ENCODE measurements around the gene MEIOC. TPM values are rescaled to one million over a fixed set of nuclear protein-coding genes. Genes with fewer than 3 reads are reported as not detected.
"Not testable (repeated sequence)": the region's sequence is repeated elsewhere in the genome, so short reads cannot be mapped to it uniquely, and the experiment has no call there.

The MEIOC gene
- total RNA-seq, 1 donor: not detected

- TF ChIP-seq CTCF (IDR thresholded peaks at IDR 0.05; ENCODE audit: extremely low read depth, low read depth, low read length): no peak
- Histone ChIP-seq H3K27me3 (ENCODE audit: insufficient read depth, low read length) (no peaks in the 10 kb centered on the region), H3K9me3 (ENCODE audit: low read depth, low read length) (no peaks in the 10 kb centered on the region), H3K4me2 (ENCODE audit: insufficient read depth, low read length) (no peak overlapping the region), H3K4me3 (ENCODE audit: insufficient read depth, low read length) (no peak overlapping the region), H3K27ac (ENCODE audit: low read depth, low read length) (no peak overlapping the region), H3K4me1 (ENCODE audit: insufficient read depth, low read length) (peaks cover 11% of the 10 kb centered on the region), H3K36me3 (ENCODE audit: insufficient read depth, low read length) (no peaks in the 10 kb centered on the region), H2AFZ (ENCODE audit: low read length) (no peak overlapping the region), H4K20me1 (ENCODE audit: insufficient read depth, low read length) (no peaks in the 10 kb centered on the region), H3K79me2 (ENCODE audit: insufficient read depth, low read length) (peaks cover 20% of the 10 kb centered on the region)
- peak; percentile 8 for DNase-seq (ENCODE audit: insufficient read length, low spot score, missing footprints)
These were observed 37.3 kb downstream of the MEIOC start for GRCh38 chr17:44693609-44694008.

GRCh38 chr17:44700288-44700687 is 44.0 kb downstream of the MEIOC start:
- not testable (repeated sequence) for H3K4me1 ChIP-seq (ENCODE audit: insufficient read depth, low read length); H3K36me3 ChIP-seq (ENCODE audit: insufficient read depth, low read length); H2AFZ ChIP-seq (ENCODE audit: low read length); DNase-seq (ENCODE audit: insufficient read length, low spot score, missing footprints); H3K79me2 ChIP-seq (ENCODE audit: insufficient read depth, low read length); H4K20me1 ChIP-seq (ENCODE audit: insufficient read depth, low read length); H3K4me3 ChIP-seq (ENCODE audit: insufficient read depth, low read length); H3K9me3 ChIP-seq (ENCODE audit: low read depth, low read length); H3K4me2 ChIP-seq (ENCODE audit: insufficient read depth, low read length); H3K27ac ChIP-seq (ENCODE audit: low read depth, low read length); H3K27me3 ChIP-seq (ENCODE audit: insufficient read depth, low read length)

GRCh38 chr17:44707755-44708400 is 51.6 kb downstream of the MEIOC start:
- TF ChIP-seq CTCF (IDR thresholded peaks at IDR 0.05; ENCODE audit: extremely low read depth, low read depth, low read length): no peak
- Histone ChIP-seq H3K4me1 (ENCODE audit: insufficient read depth, low read length) (peaks cover 4% of the 10 kb centered on the region), H3K4me3 (ENCODE audit: insufficient read depth, low read length) (peak overlapping the region; percentile 100), H2AFZ (ENCODE audit: low read length) (peak overlapping the region; percentile 96), H3K27me3 (ENCODE audit: insufficient read depth, low read length) (no peaks in the 10 kb centered on the region), H4K20me1 (ENCODE audit: insufficient read depth, low read length) (no peaks in the 10 kb centered on the region), H3K36me3 (ENCODE audit: insufficient read depth, low read length) (no peaks in the 10 kb centered on the region), H3K4me2 (ENCODE audit: insufficient read depth, low read length) (peak overlapping the region; percentile 94), H3K79me2 (ENCODE audit: insufficient read depth, low read length) (peaks cover 21% of the 10 kb centered on the region), H3K27ac (ENCODE audit: low read depth, low read length) (peak overlapping the region; percentile 71), H3K9me3 (ENCODE audit: low read depth, low read length) (no peaks in the 10 kb centered on the region)
- DNase-seq (ENCODE audit: insufficient read length, low spot score, missing footprints): no peak

- Histone ChIP-seq H2AFZ (ENCODE audit: low read length) (peak within 1 kb of the TSS; percentile 96), H3K4me1 (ENCODE audit: insufficient read depth, low read length) (peaks cover 4% of the 10 kb centered on the region), H3K9me3 (ENCODE audit: low read depth, low read length) (no peaks in the 10 kb centered on the region), H3K27me3 (ENCODE audit: insufficient read depth, low read length) (no peaks in the 10 kb centered on the region), H3K27ac (ENCODE audit: low read depth, low read length) (peak within 1 kb of the TSS; percentile 71), H3K79me2 (ENCODE audit: insufficient read depth, low read length) (peaks cover 24% of the 10 kb centered on the region), H3K4me2 (ENCODE audit: insufficient read depth, low read length) (peak within 1 kb of the TSS; percentile 94), H4K20me1 (ENCODE audit: insufficient read depth, low read length) (no peaks in the 10 kb centered on the region), H3K36me3 (ENCODE audit: insufficient read depth, low read length) (peaks cover 4% of the 10 kb centered on the region), H3K4me3 (ENCODE audit: insufficient read depth, low read length) (peak within 1 kb of the TSS; percentile 100)
- TF ChIP-seq CTCF (IDR thresholded peaks at IDR 0.05; ENCODE audit: extremely low read depth, low read depth, low read length): no peak
- DNase-seq (ENCODE audit: insufficient read length, low spot score, missing footprints): peak; percentile 94
These were observed 52.4 kb downstream of the MEIOC start, which contains the start of gene DBF4B for GRCh38 chr17:44708401-44709263. Gene DBF4B, plus strand, starts transcription at chr17:44708665. Its CDS starts 156 bp downstream, at chr17:44708821.
